ENCODE data around the gene MED31. TPM values are rescaled to one million over a fixed set of nuclear protein-coding genes. Genes with fewer than 3 reads are reported as not detected.

MED31 gene
- total and polyA plus RNA-seq, 2 of the 13 experiments (the other 11 are each of a cell fraction or from before 2014, with no cell fraction given), result 19.0 to 20.9 TPM

DNA sequence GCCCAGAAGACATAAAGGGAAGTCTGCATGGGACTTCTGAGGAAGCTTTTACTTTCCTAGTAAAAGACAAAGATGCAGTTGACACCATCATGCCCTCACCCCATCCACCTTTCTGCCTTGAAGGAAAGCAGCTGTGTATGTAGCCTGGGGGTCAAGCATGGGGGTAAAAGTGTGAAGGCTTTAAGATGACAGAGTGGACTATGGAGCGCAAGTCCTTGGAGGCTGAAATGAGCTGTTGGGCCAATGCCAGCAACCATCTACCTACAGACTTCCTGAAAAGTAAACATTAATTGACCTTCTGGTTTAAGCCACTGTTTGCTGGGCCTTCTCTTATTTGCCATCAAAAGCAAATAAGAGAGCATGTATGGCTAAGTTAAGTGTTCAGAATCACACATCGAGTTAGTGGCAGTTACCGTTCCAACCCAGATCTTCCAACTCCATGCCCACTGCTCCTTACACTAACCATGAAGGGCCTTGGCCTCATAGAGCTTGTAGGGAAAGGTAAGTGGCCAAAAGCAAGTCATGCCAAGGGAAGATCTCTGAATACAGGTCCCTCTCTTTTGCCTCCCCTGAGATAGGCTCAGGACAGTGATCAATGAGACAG, 31.8 kb upstream of the MED31 start (continued):
- TF ChIP-seq, protein P1, sequence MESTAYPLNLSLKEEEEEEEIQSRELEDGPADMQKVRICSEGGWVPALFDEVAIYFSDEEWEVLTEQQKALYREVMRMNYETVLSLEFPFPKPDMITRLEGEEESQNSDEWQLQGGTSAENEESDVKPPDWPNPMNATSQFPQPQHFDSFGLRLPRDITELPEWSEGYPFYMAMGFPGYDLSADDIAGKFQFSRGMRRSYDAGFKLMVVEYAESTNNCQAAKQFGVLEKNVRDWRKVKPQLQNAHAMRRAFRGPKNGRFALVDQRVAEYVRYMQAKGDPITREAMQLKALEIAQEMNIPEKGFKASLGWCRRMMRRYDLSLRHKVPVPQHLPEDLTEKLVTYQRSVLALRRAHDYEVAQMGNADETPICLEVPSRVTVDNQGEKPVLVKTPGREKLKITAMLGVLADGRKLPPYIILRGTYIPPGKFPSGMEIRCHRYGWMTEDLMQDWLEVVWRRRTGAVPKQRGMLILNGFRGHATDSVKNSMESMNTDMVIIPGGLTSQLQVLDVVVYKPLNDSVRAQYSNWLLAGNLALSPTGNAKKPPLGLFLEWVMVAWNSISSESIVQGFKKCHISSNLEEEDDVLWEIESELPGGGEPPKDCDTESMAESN (CRISPR knock-in tag; conservative IDR thresholded peaks at IDR 0.05), result 0 out of 2 replicates have a peak, but pooled peaks have one; percentile 60
- TF ChIP-seq ATAD3A (CRISPR knock-in tag; IDR thresholded peaks at IDR 0.05) (no peak), KLF15 (CRISPR knock-in tag; IDR thresholded peaks at IDR 0.05; ENCODE audit: borderline replicate concordance) (no peak), ZNF3 (CRISPR knock-in tag; IDR thresholded peaks at IDR 0.05) (no peak), XRCC5 (optimal IDR thresholded peaks at IDR 0.05; ENCODE audit: low read length) (no peak), SNRNP70 (IDR thresholded peaks at IDR 0.05; ENCODE audit: low read depth, low read length) (no peak), TAF15 (IDR thresholded peaks at IDR 0.05; ENCODE audit: low read depth, low read length, poor library complexity, severe bottlenecking) (no peak), ZNF550 (CRISPR knock-in tag; IDR thresholded peaks at IDR 0.05; ENCODE audit: borderline replicate concordance) (no peak), TCF7L2 (IDR thresholded peaks at IDR 0.05; ENCODE audit: low read depth, low read length) (no peak), CEBPG (CRISPR knock-in tag; IDR thresholded peaks at IDR 0.05) (no peak; the same call in 1 of the 2 replicates), ZNF331 (CRISPR knock-in tag; IDR thresholded peaks at IDR 0.05) (peak; percentile 65; the same call in 1 of the 2 replicates), ZNF256 (CRISPR knock-in tag; conservative IDR thresholded peaks at IDR 0.05) (no peak), ETV6 (CRISPR knock-in tag; conservative IDR thresholded peaks at IDR 0.05) (no peak), SMAD3 (CRISPR knock-in tag; IDR thresholded peaks at IDR 0.05) (no peak), RXRA (CRISPR knock-in tag; IDR thresholded peaks at IDR 0.05) (no peak; the same call in 1 of the 2 replicates), ZNF782 (CRISPR knock-in tag; IDR thresholded peaks at IDR 0.05; ENCODE audit: borderline replicate concordance) (no peak), SMYD3 (CRISPR knock-in tag; IDR thresholded peaks at IDR 0.05) (no peak), POLR2A (IDR thresholded peaks at IDR 0.05; ENCODE audit: insufficient read depth in 1 of 2, low read depth in 2 of 2, low read length in 2 of 2) (peak in 1 of 2 experiments; percentile 10; a peak in 2 of 4 replicates), ZKSCAN5 (CRISPR knock-in tag; IDR thresholded peaks at IDR 0.05) (no peak), HNRNPK (IDR thresholded peaks at IDR 0.05; ENCODE audit: low read depth, low read length, poor library complexity, severe bottlenecking) (no peak)
- TF ChIP-seq, protein P2, sequence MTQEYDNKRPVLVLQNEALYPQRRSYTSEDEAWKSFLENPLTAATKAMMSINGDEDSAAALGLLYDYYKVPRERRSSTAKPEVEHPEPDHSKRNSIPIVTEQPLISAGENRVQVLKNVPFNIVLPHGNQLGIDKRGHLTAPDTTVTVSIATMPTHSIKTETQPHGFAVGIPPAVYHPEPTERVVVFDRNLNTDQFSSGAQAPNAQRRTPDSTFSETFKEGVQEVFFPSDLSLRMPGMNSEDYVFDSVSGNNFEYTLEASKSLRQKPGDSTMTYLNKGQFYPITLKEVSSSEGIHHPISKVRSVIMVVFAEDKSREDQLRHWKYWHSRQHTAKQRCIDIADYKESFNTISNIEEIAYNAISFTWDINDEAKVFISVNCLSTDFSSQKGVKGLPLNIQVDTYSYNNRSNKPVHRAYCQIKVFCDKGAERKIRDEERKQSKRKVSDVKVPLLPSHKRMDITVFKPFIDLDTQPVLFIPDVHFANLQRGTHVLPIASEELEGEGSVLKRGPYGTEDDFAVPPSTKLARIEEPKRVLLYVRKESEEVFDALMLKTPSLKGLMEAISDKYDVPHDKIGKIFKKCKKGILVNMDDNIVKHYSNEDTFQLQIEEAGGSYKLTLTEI (CRISPR knock-in tag; conservative IDR thresholded peaks at IDR 0.05), result no peak
- TF ChIP-seq, protein P3, sequence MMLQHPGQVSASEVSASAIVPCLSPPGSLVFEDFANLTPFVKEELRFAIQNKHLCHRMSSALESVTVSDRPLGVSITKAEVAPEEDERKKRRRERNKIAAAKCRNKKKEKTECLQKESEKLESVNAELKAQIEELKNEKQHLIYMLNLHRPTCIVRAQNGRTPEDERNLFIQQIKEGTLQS (CRISPR knock-in tag; IDR thresholded peaks at IDR 0.05), result no peak
- TF ChIP-seq, protein P4, sequence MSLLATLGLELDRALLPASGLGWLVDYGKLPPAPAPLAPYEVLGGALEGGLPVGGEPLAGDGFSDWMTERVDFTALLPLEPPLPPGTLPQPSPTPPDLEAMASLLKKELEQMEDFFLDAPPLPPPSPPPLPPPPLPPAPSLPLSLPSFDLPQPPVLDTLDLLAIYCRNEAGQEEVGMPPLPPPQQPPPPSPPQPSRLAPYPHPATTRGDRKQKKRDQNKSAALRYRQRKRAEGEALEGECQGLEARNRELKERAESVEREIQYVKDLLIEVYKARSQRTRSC (CRISPR knock-in tag; IDR thresholded peaks at IDR 0.05; ENCODE audit: low read depth), result no peak
- TF ChIP-seq, protein P5, sequence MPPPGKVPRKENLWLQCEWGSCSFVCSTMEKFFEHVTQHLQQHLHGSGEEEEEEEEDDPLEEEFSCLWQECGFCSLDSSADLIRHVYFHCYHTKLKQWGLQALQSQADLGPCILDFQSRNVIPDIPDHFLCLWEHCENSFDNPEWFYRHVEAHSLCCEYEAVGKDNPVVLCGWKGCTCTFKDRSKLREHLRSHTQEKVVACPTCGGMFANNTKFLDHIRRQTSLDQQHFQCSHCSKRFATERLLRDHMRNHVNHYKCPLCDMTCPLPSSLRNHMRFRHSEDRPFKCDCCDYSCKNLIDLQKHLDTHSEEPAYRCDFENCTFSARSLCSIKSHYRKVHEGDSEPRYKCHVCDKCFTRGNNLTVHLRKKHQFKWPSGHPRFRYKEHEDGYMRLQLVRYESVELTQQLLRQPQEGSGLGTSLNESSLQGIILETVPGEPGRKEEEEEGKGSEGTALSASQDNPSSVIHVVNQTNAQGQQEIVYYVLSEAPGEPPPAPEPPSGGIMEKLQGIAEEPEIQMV (CRISPR knock-in tag; IDR thresholded peaks at IDR 0.05; ENCODE audit: low read depth), result no peak
- TF ChIP-seq, protein P6, sequence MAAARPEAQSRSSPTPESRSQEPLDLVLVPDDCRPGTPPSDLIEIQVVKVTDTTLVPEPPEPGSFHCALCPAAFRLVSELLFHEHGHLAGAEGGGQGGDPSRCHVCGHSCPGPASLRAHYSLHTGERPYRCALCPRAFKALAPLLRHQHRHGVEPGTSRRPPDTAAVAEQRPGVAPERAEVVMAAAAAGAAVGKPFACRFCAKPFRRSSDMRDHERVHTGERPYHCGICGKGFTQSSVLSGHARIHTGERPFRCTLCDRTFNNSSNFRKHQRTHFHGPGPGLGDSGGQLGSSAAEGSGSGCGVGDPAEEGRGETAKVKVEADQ (CRISPR knock-in tag; IDR thresholded peaks at IDR 0.05; ENCODE audit: borderline replicate concordance), result 0 out of 2 replicates have a peak, but pooled peaks have one; percentile 20

Measured in HepG2 (cell line).